HUES6 (cell line): Measurements from ENCODE around the gene MAOA.

ENCODE experiments used
- H3K27ac ChIP-seq: 2 replicates; pipeline ENCODE4 v1.7.0; 2013; ENCODE audit warnings: low read depth, mild to moderate bottlenecking, low read length, inconsistent platforms
- H3K27me3 ChIP-seq: 2 replicates; pipeline ENCODE4 v1.6.1; 2013; ENCODE audit warnings: low read length; ENCODE audit not compliant: control insufficient read depth, insufficient read depth
- H3K36me3 ChIP-seq: 2 replicates; pipeline ENCODE4 v1.6.1; 2013; ENCODE audit warnings: low read length; ENCODE audit not compliant: control insufficient read depth, insufficient read depth
- H3K4me1 ChIP-seq: 2 replicates; pipeline ENCODE4 v1.6.1; 2013; ENCODE audit warnings: low read length; ENCODE audit not compliant: control insufficient read depth, insufficient read depth
- H3K4me3 ChIP-seq: 2 replicates; pipeline ENCODE4 v1.5.1; 2013; ENCODE audit warnings: low read depth, low read length
- H3K9ac ChIP-seq: one replicate; pipeline ENCODE4 v1.6.1; 2013; ENCODE audit warnings: mild to moderate bottlenecking, low read length
- H3K9me3 ChIP-seq: 2 replicates; pipeline ENCODE4 v1.6.1; 2013; ENCODE audit warnings: low read depth, low read length; ENCODE audit not compliant: control insufficient read depth, insufficient read depth

Gene MAOA

GRCh38 chrX:43640482-43640881 lies 15.6 kb upstream of the MAOA start:
- Histone ChIP-seq H3K4me3 (no peak overlapping the region), H3K4me1 (peaks cover 12% of the 10 kb centered on the region; the same call in 1 of the 2 replicates), H3K9ac (no peak overlapping the region), H3K36me3 (no peaks in the 10 kb centered on the region), H3K27me3 (no peaks in the 10 kb centered on the region; the same call in 1 of the 2 replicates), H3K9me3 (no peaks in the 10 kb centered on the region), H3K27ac (no peak overlapping the region)

- peaks cover 12% of the 10 kb centered on the region; the same call in 1 of the 2 replicates for H3K4me1 ChIP-seq
- no peaks in the 10 kb centered on the region; the same call in 1 of the 2 replicates for H3K27me3 ChIP-seq
Observed at GRCh38 chrX:43641691-43642090, 14.4 kb upstream of the MAOA start.

GRCh38 chrX:43643201-43643600 lies 12.9 kb upstream of the MAOA start:
- Histone ChIP-seq H3K9me3 (no peaks in the 10 kb centered on the region), H3K4me1 (peaks cover 12% of the 10 kb centered on the region; the same call in 1 of the 2 replicates), H3K9ac (no peak overlapping the region), H3K27ac (no peak overlapping the region), H3K27me3 (no peaks in the 10 kb centered on the region; the same call in 1 of the 2 replicates), H3K36me3 (no peaks in the 10 kb centered on the region), H3K4me3 (no peak overlapping the region)

More at GRCh38 chrX:43641691-43642090, 14.4 kb upstream of the MAOA start:
- Histone ChIP-seq H3K36me3 (no peaks in the 10 kb centered on the region), H3K4me3 (no peak overlapping the region), H3K9ac (no peak overlapping the region), H3K27ac (no peak overlapping the region), H3K9me3 (no peaks in the 10 kb centered on the region)

- H3K4me1 ChIP-seq, result peaks cover 12% of the 10 kb centered on the region; the same call in 1 of the 2 replicates
- no peak overlapping the region for H3K4me3 ChIP-seq
- no peaks in the 10 kb centered on the region; the same call in 1 of the 2 replicates for H3K27me3 ChIP-seq
- H3K36me3 ChIP-seq, result no peaks in the 10 kb centered on the region
- no peak overlapping the region for H3K27ac ChIP-seq
- no peak overlapping the region for H3K9ac ChIP-seq
- no peaks in the 10 kb centered on the region for H3K9me3 ChIP-seq
Observed at GRCh38 chrX:43643662-43644061, 12.4 kb upstream of the MAOA start.

- no peak overlapping the region for H3K27ac ChIP-seq
- no peaks in the 10 kb centered on the region for H3K36me3 ChIP-seq
Observed at GRCh38 chrX:43644124-43644701, 11.9 kb upstream of the MAOA start.

GRCh38 chrX:43646800-43647199 lies 9.3 kb upstream of the MAOA start:
- Histone ChIP-seq H3K9me3 (no peaks in the 10 kb centered on the region), H3K4me1 (peaks cover 16% of the 10 kb centered on the region; the same call in 1 of the 2 replicates), H3K27me3 (no peaks in the 10 kb centered on the region), H3K9ac (no peak overlapping the region), H3K4me3 (no peak overlapping the region), H3K27ac (no peak overlapping the region), H3K36me3 (no peaks in the 10 kb centered on the region)

More at GRCh38 chrX:43644124-43644701, 11.9 kb upstream of the MAOA start:
- Histone ChIP-seq H3K4me3 (no peak overlapping the region), H3K9ac (no peak overlapping the region), H3K27me3 (no peaks in the 10 kb centered on the region; the same call in 1 of the 2 replicates), H3K4me1 (peaks cover 12% of the 10 kb centered on the region; the same call in 1 of the 2 replicates), H3K9me3 (no peaks in the 10 kb centered on the region)

GRCh38 chrX:43654431-43655150 lies 1.5 kb upstream of the MAOA start:
- H3K9me3 ChIP-seq, result no peaks in the 10 kb centered on the region
- H3K36me3 ChIP-seq, result no peaks in the 10 kb centered on the region
- peak overlapping the region; percentile 98 for H3K9ac ChIP-seq
- H3K27me3 ChIP-seq, result peaks cover 12% of the 10 kb centered on the region; the same call in 1 of the 2 replicates
- peak overlapping the region; percentile 99 for H3K27ac ChIP-seq
- H3K4me1 ChIP-seq, result peaks cover 9% of the 10 kb centered on the region; the same call in 1 of the 2 replicates
- H3K4me3 ChIP-seq, result peak overlapping the region; percentile 71

GRCh38 chrX:43655151-43656004 lies 721 bp upstream of the MAOA start:
- peaks cover 9% of the 10 kb centered on the region; the same call in 1 of the 2 replicates for H3K4me1 ChIP-seq
- H3K9ac ChIP-seq, result peak overlapping the region; percentile 98
- no peak overlapping the region for H3K27ac ChIP-seq
- no peaks in the 10 kb centered on the region for H3K36me3 ChIP-seq
- H3K27me3 ChIP-seq, result peaks cover 12% of the 10 kb centered on the region; the same call in 1 of the 2 replicates
- peak overlapping the region; percentile 71 for H3K4me3 ChIP-seq
- H3K9me3 ChIP-seq, result no peaks in the 10 kb centered on the region

GRCh38 chrX:43657671-43658070 lies 1.6 kb downstream of the MAOA start:
- Histone ChIP-seq H3K9me3 (no peaks in the 10 kb centered on the region), H3K27me3 (peaks cover 11% of the 10 kb centered on the region; the same call in 1 of the 2 replicates), H3K4me1 (no peaks in the 10 kb centered on the region), H3K36me3 (no peaks in the 10 kb centered on the region), H3K4me3 (no peak overlapping the region), H3K9ac (no peak overlapping the region), H3K27ac (no peak overlapping the region)

- H3K9me3 ChIP-seq, result no peaks in the 10 kb centered on the region; the same call in 1 of the 2 replicates
- H3K4me1 ChIP-seq, result no peaks in the 10 kb centered on the region; the same call in 1 of the 2 replicates
- H3K36me3 ChIP-seq, result no peaks in the 10 kb centered on the region
- no peaks in the 10 kb centered on the region; the same call in 1 of the 2 replicates for H3K27me3 ChIP-seq
- no peak overlapping the region for H3K4me3 ChIP-seq
- no peak overlapping the region for H3K9ac ChIP-seq
- no peak overlapping the region for H3K27ac ChIP-seq
Observed at GRCh38 chrX:43661521-43662240, 5.6 kb downstream of the MAOA start.
